Fibroblast of lung (primary cell): Measurements from ENCODE around the gene MGAT1. TPM values are rescaled to one million over a fixed set of nuclear protein-coding genes. Genes with fewer than 3 reads are reported as not detected.
"Not testable (repeated sequence)": the region's sequence is repeated elsewhere in the genome, so short reads cannot be mapped to it uniquely, and the experiment has no call there.

Experiments used
- DNase-seq, 2 donors: peaks; one replicate each; pipeline versions ENCODE4 v3.0.0 to v3.0.0-alpha.2; 2010; ENCODE audit warnings: low read depth in 2 of 2
- H2AFZ ChIP-seq: 2 replicates; pipeline ENCODE4 v1.5.1; 2012; ENCODE audit warnings: low read length, control low read depth, inconsistent platforms
- H3K27ac ChIP-seq: 2 replicates; pipeline ENCODE4 v1.5.1; 2011; ENCODE audit warnings: low read length, control low read depth; ENCODE audit not compliant: insufficient read depth
- H3K27me3 ChIP-seq: 2 replicates; pipeline ENCODE4 v1.5.1; 2011; ENCODE audit warnings: mild to moderate bottlenecking, low read length; ENCODE audit not compliant: control insufficient read depth, insufficient read depth
- H3K36me3 ChIP-seq: 2 replicates; pipeline ENCODE4 v1.5.1; 2011; ENCODE audit warnings: low read length; ENCODE audit not compliant: control insufficient read depth, insufficient read depth
- H3K4me1 ChIP-seq: 2 replicates; pipeline ENCODE4 v1.5.1; 2011; ENCODE audit warnings: low read length; ENCODE audit not compliant: control insufficient read depth, insufficient read depth; ENCODE audit errors: extremely low read depth
- H3K4me2 ChIP-seq: 2 replicates; pipeline ENCODE4 v1.5.1; 2011; ENCODE audit warnings: low read length, control low read depth; ENCODE audit not compliant: insufficient read depth; ENCODE audit errors: extremely low read depth
- H3K4me3 ChIP-seq, 4 experiments: fragments of 200-600 bp in 1 of 4; sonication (generic) in 1 of 4; replicated peaks in 1 of 4; 2 replicates each; pipeline ENCODE4 v1.5.1; 2011 to 2016; ENCODE audit warnings: low read length in 4 of 4, low read depth in 3 of 4, mild to moderate bottlenecking in 3 of 4, control low read depth in 2 of 4, inconsistent platforms in 1 of 4, mixed read lengths in 1 of 4; ENCODE audit not compliant: insufficient read depth in 1 of 4; ENCODE audit errors: control extremely low read depth in 1 of 4
- H3K79me2 ChIP-seq: 2 replicates; pipeline ENCODE4 v1.5.1; 2012; ENCODE audit warnings: mild to moderate bottlenecking, low read length, inconsistent platforms; ENCODE audit not compliant: control insufficient read depth, insufficient read depth
- H3K9ac ChIP-seq: 2 replicates; pipeline ENCODE4 v1.5.1; 2011; ENCODE audit warnings: mild to moderate bottlenecking, low read length, control low read depth; ENCODE audit not compliant: insufficient read depth
- H3K9me3 ChIP-seq: 2 replicates; pipeline ENCODE4 v1.5.1; 2012; ENCODE audit warnings: low read depth, low read length; ENCODE audit not compliant: control insufficient read depth, insufficient read depth
- H4K20me1 ChIP-seq: 2 replicates; pipeline ENCODE4 v1.5.1; 2011; ENCODE audit warnings: low read length; ENCODE audit not compliant: control insufficient read depth, insufficient read depth; ENCODE audit errors: extremely low read depth
- EZH2 ChIP-seq: IDR thresholded peaks from 2 replicates; pipeline ENCODE4 v1.5.1; 2012; ENCODE audit warnings: low read length, control low read depth, mild to moderate bottlenecking; ENCODE audit errors: missing control alignments
- polyA plus RNA-seq, 2 donors: library from polyadenylated mRNA; depleted of rRNA in 1 of 2; stranded (reverse) in 1 of 2; unstranded in 1 of 2; fragments of >200 nt; gene quantifications; 2 replicates each; pipeline ENCODE4 v1.2.1, GENCODE V29; 2011 to 2012; ENCODE audit warnings: missing spikeins in 1 of 2
- total RNA-seq: library from RNA; depleted of rRNA; stranded (reverse); fragments of >200 nt; gene quantifications from 2 replicates; pipeline ENCODE4 v1.2.1, GENCODE V29; 2014
- TF ChIP-seq, protein P1 (sequence below), 2 donors: IDR thresholded peaks in 1 of 2; conservative IDR thresholded peaks in 1 of 2; 1 replicate in 1 of 2; 2 replicates in 1 of 2; pipeline ENCODE4 v1.5.1; 2011 to 2012; ENCODE audit warnings: low read length in 2 of 2, control low read depth in 1 of 2, inconsistent platforms in 1 of 2, low read depth in 1 of 2, mild to moderate bottlenecking in 1 of 2

Gene MGAT1
- total and polyA plus RNA-seq, 2 donors (not counting 1 experiment from before 2014, with no cell fraction given): 72.5 to 90.4 TPM

DNA sequence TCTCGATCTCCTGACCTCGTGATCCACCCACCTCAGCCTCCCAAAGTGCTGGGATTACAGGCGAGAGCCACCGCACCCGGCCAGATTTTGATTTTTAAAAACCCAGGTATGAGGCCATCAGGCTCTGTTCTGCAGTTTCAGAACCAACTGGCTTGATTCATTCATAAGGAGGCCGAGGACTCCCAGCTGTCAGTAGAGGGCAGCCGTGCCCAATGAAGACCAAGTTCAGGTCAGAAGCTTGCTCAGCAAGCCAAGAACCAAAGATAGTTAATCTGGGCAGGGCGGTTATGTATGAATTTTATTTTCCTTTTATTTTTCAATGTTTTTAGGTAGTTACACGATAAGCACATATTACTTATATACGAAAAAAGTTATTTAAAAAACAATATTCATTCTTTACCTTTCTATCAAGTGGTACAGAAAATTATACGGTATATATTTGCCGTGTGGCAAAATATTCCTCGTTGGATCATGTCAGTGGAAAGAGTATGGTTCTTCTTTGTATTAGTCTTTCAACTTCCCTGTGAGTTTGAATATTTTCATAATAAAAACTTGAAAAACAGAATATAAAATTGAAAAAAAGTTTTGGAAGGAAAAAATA, 18.0 kb downstream of the MGAT1 start:
- Histone ChIP-seq H3K4me3 (no peak overlapping the region), H3K36me3 (no peaks in the 10 kb centered on the region), H3K9ac (no peak overlapping the region), H3K4me1 (peaks cover 31% of the 10 kb centered on the region), H4K20me1 (no peaks in the 10 kb centered on the region), H3K79me2 (no peaks in the 10 kb centered on the region), H3K27ac (peak overlapping the region; percentile 94), H2AFZ (no peak overlapping the region), H3K4me2 (peak overlapping the region; percentile 78), H3K9me3 (no peaks in the 10 kb centered on the region), H3K27me3 (no peaks in the 10 kb centered on the region)
- TF ChIP-seq, protein P1, sequence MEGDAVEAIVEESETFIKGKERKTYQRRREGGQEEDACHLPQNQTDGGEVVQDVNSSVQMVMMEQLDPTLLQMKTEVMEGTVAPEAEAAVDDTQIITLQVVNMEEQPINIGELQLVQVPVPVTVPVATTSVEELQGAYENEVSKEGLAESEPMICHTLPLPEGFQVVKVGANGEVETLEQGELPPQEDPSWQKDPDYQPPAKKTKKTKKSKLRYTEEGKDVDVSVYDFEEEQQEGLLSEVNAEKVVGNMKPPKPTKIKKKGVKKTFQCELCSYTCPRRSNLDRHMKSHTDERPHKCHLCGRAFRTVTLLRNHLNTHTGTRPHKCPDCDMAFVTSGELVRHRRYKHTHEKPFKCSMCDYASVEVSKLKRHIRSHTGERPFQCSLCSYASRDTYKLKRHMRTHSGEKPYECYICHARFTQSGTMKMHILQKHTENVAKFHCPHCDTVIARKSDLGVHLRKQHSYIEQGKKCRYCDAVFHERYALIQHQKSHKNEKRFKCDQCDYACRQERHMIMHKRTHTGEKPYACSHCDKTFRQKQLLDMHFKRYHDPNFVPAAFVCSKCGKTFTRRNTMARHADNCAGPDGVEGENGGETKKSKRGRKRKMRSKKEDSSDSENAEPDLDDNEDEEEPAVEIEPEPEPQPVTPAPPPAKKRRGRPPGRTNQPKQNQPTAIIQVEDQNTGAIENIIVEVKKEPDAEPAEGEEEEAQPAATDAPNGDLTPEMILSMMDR (conservative IDR thresholded peaks at IDR 0.05 in 1 of 2, IDR thresholded peaks at IDR 0.05 in 1 of 2; ENCODE audit: low read depth in 1 of 2, low read length in 2 of 2): peak; percentile 76 to 84
- no peak for TF ChIP-seq EZH2
- DNase-seq: peak; percentile 77 to 89

DNA sequence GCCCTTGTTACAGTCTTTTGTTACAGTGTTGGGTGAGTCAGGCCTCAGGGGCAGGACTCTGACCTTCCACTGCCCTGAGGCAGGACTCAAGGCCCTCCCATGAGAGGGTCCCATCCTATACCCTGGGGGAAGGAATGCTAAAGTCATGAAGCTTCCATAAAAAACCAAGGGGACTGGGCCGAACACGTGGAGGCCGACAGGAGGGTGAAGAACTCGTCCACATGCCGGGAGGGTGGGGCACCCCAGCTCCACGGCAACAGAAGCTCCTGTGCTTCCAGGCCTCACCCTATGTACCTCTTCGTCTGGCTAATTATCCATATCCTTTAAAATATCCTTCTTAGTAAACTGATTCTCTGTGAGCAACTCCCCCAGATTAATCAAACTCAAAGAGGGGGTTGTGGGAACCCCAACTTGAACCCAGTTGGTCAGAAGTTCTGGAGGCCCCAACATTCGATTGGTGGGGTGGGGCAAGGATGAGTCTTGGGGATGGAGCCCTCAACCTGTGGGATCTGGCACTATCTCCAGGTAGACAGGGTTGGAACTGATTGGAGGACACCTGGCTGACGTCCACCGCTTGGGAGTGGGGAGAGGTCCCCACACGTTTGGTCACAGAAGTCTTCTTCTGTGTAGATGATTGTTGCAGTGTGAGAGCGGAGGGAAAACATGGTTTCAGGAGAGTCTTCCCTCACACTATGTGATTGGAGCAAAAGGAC, 19.1 kb downstream of the MGAT1 start:
- no peaks in the 10 kb centered on the region for H3K9me3 ChIP-seq
- H4K20me1 ChIP-seq: no peaks in the 10 kb centered on the region
- no peak for DNase-seq
- H3K9ac ChIP-seq: no peak overlapping the region
- H3K27me3 ChIP-seq: no peaks in the 10 kb centered on the region
- H3K4me2 ChIP-seq: no peak overlapping the region
- H3K4me1 ChIP-seq: peaks cover 31% of the 10 kb centered on the region
- H3K36me3 ChIP-seq: no peaks in the 10 kb centered on the region
- no peak overlapping the region for H3K4me3 ChIP-seq
- no peaks in the 10 kb centered on the region for H3K79me2 ChIP-seq
- no peak overlapping the region for H3K27ac ChIP-seq
- TF ChIP-seq, protein P1 (conservative IDR thresholded peaks at IDR 0.05 in 1 of 2, IDR thresholded peaks at IDR 0.05 in 1 of 2; ENCODE audit: low read depth in 1 of 2, low read length in 2 of 2): no peak
- no peak for TF ChIP-seq EZH2
- no peak overlapping the region for H2AFZ ChIP-seq

DNA sequence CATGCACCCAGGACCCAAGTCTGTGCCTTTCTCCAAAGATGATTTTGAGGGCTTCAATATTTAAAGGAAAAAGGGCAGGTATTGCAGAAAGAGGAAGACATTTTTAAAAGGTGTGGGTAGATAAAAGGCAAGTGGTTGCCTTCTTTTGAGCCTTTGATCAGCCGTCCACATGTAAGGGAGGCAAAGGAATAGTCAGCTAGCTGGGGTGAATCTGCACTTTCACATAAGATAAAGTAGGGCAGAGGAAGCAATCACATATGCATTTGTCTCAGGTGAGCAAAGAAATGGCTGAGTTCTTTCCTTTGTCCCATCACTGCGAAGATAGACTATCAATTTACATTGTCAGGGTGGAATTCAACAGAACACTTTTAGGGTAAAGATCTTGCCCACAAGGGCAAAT, 19.9 kb downstream of the MGAT1 start:
- no peaks in the 10 kb centered on the region for H3K79me2 ChIP-seq

GRCh38 chr5:180781900-180782326, 20.7 kb downstream of the MGAT1 start:
- peaks cover 21% of the 10 kb centered on the region for H3K4me1 ChIP-seq
- DNase-seq, H3K9me3 ChIP-seq, H3K4me2 ChIP-seq, H3K9ac ChIP-seq, H3K27me3 ChIP-seq, H3K27ac ChIP-seq, H3K79me2 ChIP-seq, H4K20me1 ChIP-seq, H3K4me3 ChIP-seq, H2AFZ ChIP-seq, H3K36me3 ChIP-seq: not testable (repeated sequence)

More for the DNA sequence above, 19.9 kb downstream of the MGAT1 start:
- H3K27me3 ChIP-seq: no peaks in the 10 kb centered on the region
- H3K9me3 ChIP-seq: no peaks in the 10 kb centered on the region
- no peak overlapping the region for H3K27ac ChIP-seq
- TF ChIP-seq EZH2: no peak
- TF ChIP-seq, protein P1 (conservative IDR thresholded peaks at IDR 0.05 in 1 of 2, IDR thresholded peaks at IDR 0.05 in 1 of 2; ENCODE audit: low read depth in 1 of 2, low read length in 2 of 2): no peak
- H3K4me1 ChIP-seq: peaks cover 29% of the 10 kb centered on the region
- H3K36me3 ChIP-seq: no peaks in the 10 kb centered on the region
- H3K4me3 ChIP-seq: no peak overlapping the region
- H4K20me1 ChIP-seq: no peaks in the 10 kb centered on the region
- no peak overlapping the region for H3K9ac ChIP-seq
- no peak overlapping the region for H3K4me2 ChIP-seq
- DNase-seq: no peak
- H2AFZ ChIP-seq: no peak overlapping the region
